ENCODE results near the gene IFNAR2.
"Not testable (repeated sequence)": the region's sequence is repeated elsewhere in the genome, so short reads cannot be mapped to it uniquely, and the experiment has no call there.

IFNAR2 gene

DNA sequence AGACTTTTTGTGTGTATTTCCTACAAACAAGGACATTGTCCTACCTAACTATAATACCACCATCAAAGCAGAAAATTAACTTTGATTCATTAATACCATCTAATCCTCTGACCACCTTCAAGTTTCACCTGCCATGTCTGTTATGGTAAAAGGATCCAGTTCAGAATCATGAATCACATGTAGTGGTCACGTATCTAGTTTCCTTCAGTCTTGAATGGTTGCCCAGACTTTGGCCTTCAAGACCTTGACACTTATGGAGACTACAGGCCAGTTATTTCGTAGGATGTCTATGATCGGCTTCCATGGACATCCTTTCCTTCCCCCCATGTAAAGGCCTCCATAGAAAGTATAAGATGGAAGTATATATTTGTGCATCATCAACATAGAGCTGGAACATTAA lies 10.4 kb upstream of the IFNAR2 start:
- no peak overlapping the region for H3K4me3 ChIP-seq (ENCODE audit: low read depth, low read length)
- TF ChIP-seq CTCF (IDR thresholded peaks at IDR 0.05; ENCODE audit: low read depth, low read length) (no peak), POLR2A (IDR thresholded peaks at IDR 0.05; ENCODE audit: extremely low read depth, insufficient read length) (no peak), MYC (IDR thresholded peaks at IDR 0.05; ENCODE audit: low read depth, low read length) (no peak)
- TF ChIP-seq, protein P1, sequence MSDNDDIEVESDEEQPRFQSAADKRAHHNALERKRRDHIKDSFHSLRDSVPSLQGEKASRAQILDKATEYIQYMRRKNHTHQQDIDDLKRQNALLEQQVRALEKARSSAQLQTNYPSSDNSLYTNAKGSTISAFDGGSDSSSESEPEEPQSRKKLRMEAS (IDR thresholded peaks at IDR 0.05; ENCODE audit: low read depth, low read length): no peak
- DNase-seq (ENCODE audit: low read depth): no peak

- no peak for TF ChIP-seq POLR2A (IDR thresholded peaks at IDR 0.05; ENCODE audit: extremely low read depth, insufficient read length)
- no peak for TF ChIP-seq CTCF (IDR thresholded peaks at IDR 0.05; ENCODE audit: low read depth, low read length)
- TF ChIP-seq, protein P1 (IDR thresholded peaks at IDR 0.05; ENCODE audit: low read depth, low read length): no peak
- no peak for TF ChIP-seq MYC (IDR thresholded peaks at IDR 0.05; ENCODE audit: low read depth, low read length)
- no peak overlapping the region for H3K4me3 ChIP-seq (ENCODE audit: low read depth, low read length)
- DNase-seq (ENCODE audit: low read depth): no peak
Measured at GRCh38 chr21:33219954-33220353, 9.8 kb upstream of the IFNAR2 start.

- not testable (repeated sequence) for DNase-seq (ENCODE audit: low read depth); H3K4me3 ChIP-seq (ENCODE audit: low read depth, low read length)
Measured at GRCh38 chr21:33225376-33225775, 4.4 kb upstream of the IFNAR2 start.

GRCh38 chr21:33228455-33228854 lies 1.3 kb upstream of the IFNAR2 start:
- no peak for DNase-seq (ENCODE audit: low read depth)
- TF ChIP-seq POLR2A (IDR thresholded peaks at IDR 0.05; ENCODE audit: extremely low read depth, insufficient read length) (no peak), CTCF (IDR thresholded peaks at IDR 0.05; ENCODE audit: low read depth, low read length) (no peak), MYC (IDR thresholded peaks at IDR 0.05; ENCODE audit: low read depth, low read length) (no peak)
- TF ChIP-seq, protein P1 (IDR thresholded peaks at IDR 0.05; ENCODE audit: low read depth, low read length): no peak

GRCh38 chr21:33229099-33229783 lies 497 bp upstream of the IFNAR2 start:
- no peak for DNase-seq (ENCODE audit: low read depth)

More at GRCh38 chr21:33228455-33228854, 1.3 kb upstream of the IFNAR2 start:
- H3K4me3 ChIP-seq (ENCODE audit: low read depth, low read length): no peak overlapping the region

More at GRCh38 chr21:33229099-33229783, 497 bp upstream of the IFNAR2 start:
- peak overlapping the region; percentile 73 for H3K4me3 ChIP-seq (ENCODE audit: low read depth, low read length)
- no peak for TF ChIP-seq POLR2A (IDR thresholded peaks at IDR 0.05; ENCODE audit: extremely low read depth, insufficient read length)
- TF ChIP-seq, protein P1 (IDR thresholded peaks at IDR 0.05; ENCODE audit: low read depth, low read length): no peak
- no peak for TF ChIP-seq MYC (IDR thresholded peaks at IDR 0.05; ENCODE audit: low read depth, low read length)
- no peak for TF ChIP-seq CTCF (IDR thresholded peaks at IDR 0.05; ENCODE audit: low read depth, low read length)

Data from NB4 (cell line).